Ramos (cell line): ENCODE measurements around the gene RANBP10.
"Not testable (repeated sequence)": the region's sequence is repeated elsewhere in the genome, so short reads cannot be mapped to it uniquely, and the experiment has no call there.

Experiments
- in situ Hi-C: fragments of 300-500 bp; cut with MboI; formaldehyde crosslinking; loops from one replicate; pipeline ENCODE4 v1.14.3; 2022; ENCODE audit warnings: low sequenced_read_pairs; ENCODE audit not compliant: unreplicated experiment

The RANBP10 gene

GRCh38 chr16:67719778-67720144, 86.6 kb downstream of the RANBP10 start:
- in situ Hi-C loops: no loop called here

GRCh38 chr16:67719048-67719777, 87.1 kb downstream of the RANBP10 start, which contains the start of gene GFOD2:
GFOD2 (minus strand) TSS chr16:67719316; CDS start chr16:67685715, 33,601 bp downstream.
- in situ Hi-C loops: no loop called here

- in situ Hi-C loops: no loop called here
These were observed 87.7 kb downstream of the RANBP10 start for GRCh38 chr16:67718668-67719047.

GRCh38 chr16:67716097-67716496, 90.3 kb downstream of the RANBP10 start:
- in situ Hi-C loops: no loop called here

GRCh38 chr16:67714522-67714921, 91.8 kb downstream of the RANBP10 start:
- in situ Hi-C loops: no loop called here

GRCh38 chr16:67713647-67714273, 92.6 kb downstream of the RANBP10 start:
- in situ Hi-C loops: no loop called here

GRCh38 chr16:67710607-67711006, 95.8 kb downstream of the RANBP10 start:
- in situ Hi-C loops: no loop called here

GRCh38 chr16:67709050-67709449, 97.3 kb downstream of the RANBP10 start:
- in situ Hi-C loops: no loop called here

- in situ Hi-C loops: no loop called here
These were observed 98.0 kb downstream of the RANBP10 start for GRCh38 chr16:67708368-67708771.

GRCh38 chr16:67707790-67708189, 98.6 kb downstream of the RANBP10 start:
- in situ Hi-C loops: no loop called here

- in situ Hi-C loops: no loop called here
These were observed 99.2 kb downstream of the RANBP10 start for GRCh38 chr16:67707210-67707609.

GRCh38 chr16:67704110-67704509, 102.2 kb downstream of the RANBP10 start:
- in situ Hi-C loops: no loop called here

GRCh38 chr16:67703626-67704025, 102.7 kb downstream of the RANBP10 start:
- in situ Hi-C loops: no loop called here

- in situ Hi-C loops: no loop called here
These were observed 104.2 kb downstream of the RANBP10 start for GRCh38 chr16:67702130-67702529.

GRCh38 chr16:67701420-67701819, 104.9 kb downstream of the RANBP10 start:
- in situ Hi-C loops: no loop called here

- in situ Hi-C loops: no loop called here
These were observed 107.1 kb downstream of the RANBP10 start for GRCh38 chr16:67699265-67699664.

- in situ Hi-C loops: no loop called here
These were observed 108.8 kb downstream of the RANBP10 start for GRCh38 chr16:67697422-67698185.

- in situ Hi-C loops: no loop called here
These were observed 111.7 kb downstream of the RANBP10 start for GRCh38 chr16:67694611-67695010.

GRCh38 chr16:67693517-67694285, 112.7 kb downstream of the RANBP10 start:
- in situ Hi-C loops: not testable (repeated sequence)

GRCh38 chr16:67685388-67686112, 120.8 kb downstream of the RANBP10 start:
- in situ Hi-C loops: no loop called here
